Amygdala (tissue), 56 donors: ENCODE data around the gene VPS41.

Experiments
- DNase-seq, 56 donors: peaks; one replicate each; lab custom pipeline; 2025; lab: John Stamatoyannopoulos, UW

The VPS41 gene

DNA sequence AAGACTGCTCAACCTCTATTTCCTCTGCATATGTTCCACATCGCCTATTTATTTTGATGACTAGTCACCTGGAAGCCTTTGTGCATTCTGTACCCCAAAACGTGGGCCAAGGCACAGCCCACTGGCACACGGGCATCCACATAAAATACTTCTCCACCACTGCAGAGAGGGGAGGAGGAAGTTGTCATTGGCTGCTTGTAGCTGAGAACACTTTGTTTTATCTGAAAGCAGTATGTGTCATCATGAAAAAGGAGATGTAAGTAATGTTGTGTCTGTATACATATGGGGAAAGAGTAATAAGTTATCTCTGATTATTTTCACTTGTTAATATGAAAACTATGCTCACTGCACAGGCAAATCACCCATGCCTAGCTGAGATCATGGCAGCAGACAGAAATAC is 229.6 kb downstream of the VPS41 start:
- DNase-seq: no peak

DNA sequence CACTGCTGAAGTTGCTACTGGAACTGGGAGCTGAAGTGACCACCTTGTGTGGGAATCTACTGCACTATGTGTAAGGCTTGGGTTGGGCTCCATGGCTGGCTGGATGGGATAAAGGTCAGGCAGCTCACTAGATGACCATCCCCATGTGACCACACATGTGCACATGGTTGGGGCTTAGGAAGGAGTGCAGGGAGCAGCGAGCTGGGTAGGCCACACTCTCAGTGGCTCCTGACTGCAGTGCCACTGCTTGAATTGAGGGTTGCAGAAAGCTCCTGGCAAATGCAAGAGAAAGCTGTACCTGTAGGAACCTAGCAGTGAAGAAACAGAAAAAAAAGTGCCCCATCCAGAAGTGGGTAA is 230.3 kb downstream of the VPS41 start:
- DNase-seq: no peak

DNA sequence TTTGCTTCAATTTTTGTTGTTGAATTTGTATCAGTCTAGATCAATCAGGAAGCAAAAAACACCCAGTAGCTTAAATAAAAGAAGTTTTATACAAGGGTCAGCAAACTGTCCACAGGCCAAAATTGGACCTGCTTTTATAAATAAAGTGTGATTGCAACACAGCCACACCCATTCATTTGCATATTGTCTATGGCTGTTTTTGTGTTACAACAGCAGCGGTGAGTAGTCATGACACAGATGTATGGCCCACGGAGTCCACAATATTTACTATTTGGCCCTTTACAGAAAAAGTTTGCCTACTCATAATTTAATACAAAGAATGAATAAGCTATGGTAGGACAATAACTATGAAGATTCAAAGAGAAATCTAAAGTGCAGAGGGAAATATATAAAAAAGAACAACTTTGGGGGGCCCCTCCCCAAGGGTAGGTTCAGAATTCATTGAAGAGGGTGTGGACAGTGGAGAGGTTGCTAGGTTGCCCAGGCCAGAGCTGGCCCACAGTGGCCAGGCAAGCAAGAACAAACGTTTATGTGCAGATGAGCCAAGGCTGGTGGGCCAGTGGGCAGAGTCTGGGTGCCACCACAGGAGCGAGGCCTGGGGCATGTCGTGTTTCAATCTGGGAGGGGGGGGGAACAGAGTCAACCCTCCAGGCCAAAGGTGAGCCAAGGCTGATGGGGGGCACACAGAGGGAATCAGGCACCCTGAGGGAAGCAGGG is 230.9 kb downstream of the VPS41 start:
- DNase-seq: no peak

DNA sequence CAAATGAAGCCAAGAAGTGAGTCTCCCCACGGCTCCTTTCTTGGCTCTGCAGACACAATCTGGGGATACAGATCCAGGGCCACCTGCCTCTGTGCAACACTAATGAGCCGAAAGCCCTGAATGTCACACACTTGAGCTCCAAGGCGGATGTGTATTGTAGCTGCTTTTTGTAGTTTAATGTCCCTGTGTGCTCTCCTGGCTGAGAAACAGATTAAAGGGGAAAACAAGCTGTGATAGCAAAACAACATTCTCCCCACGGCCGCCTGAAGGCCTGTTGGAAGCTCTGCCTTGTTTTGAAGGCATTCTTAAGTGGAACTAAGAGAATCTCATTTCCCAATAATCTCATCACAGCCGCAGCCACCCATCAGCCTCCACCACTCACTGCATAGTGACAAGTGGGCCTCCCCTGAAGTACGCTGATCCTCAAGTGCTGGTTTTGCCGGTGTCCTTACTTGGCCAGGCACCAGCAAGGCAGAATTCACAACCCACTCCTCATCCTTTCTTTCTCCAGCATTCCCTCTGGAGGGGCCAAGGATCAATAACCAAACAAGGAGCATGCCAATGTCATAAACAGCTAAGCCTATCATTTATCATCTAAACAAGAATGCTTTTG is 233.4 kb downstream of the VPS41 start:
- no peak for DNase-seq

DNA sequence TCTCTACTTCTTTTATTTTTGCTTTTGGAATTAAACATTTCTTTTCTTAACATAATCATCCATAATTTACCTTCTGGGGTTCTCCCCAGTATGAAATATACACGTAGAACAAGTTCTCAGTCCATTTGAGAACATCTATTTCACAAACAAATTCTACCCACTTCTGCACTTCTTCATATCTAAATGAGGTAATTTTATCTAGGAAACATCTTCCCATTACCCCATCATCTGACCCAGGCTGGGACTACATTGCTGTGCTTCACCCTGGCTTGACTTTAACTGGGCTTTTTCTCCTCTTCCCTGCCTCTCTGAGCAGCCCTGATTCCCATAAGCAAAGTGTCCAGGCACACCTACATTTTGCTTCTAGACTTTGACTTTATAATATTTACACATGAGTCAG is 234.5 kb downstream of the VPS41 start:
- DNase-seq: no peak

DNA sequence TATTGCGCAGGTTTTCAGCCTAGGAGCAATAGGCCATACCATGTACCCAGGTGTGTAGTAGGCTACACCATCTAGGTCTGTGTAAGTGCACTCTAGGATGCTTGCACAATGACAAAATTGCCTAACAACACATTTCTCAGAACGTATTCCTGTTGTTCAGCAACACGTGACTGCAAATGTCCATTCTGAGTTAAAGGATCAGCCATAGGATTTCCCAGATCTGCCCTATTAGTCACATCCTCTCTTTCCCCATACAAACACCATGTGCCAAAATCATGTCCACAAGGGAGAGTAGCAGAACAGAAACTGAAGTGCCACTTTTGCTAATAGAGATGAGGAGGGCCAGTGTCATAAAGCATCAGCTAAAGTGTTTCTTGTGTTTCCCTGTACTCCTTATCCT is 235.2 kb downstream of the VPS41 start:
- no peak for DNase-seq
